Lung (tissue), 12 donors: Measurements from ENCODE around the gene WDR90. TPM values are rescaled to one million over a fixed set of nuclear protein-coding genes. Genes with fewer than 3 reads are reported as not detected.

Experiments
- ATAC-seq: fragments of 200-7000 bp; cut with Tn5 transposase; one replicate; pipeline ENCODE4 v1.9.1; 2020; ENCODE audit warnings: moderate number of reproducible peaks; ENCODE audit not compliant: insufficient read depth, low FRiP score
- DNase-seq, 3 donors: peaks; one replicate each; pipeline ENCODE4 v3.0.0-alpha.2; 2013 to 2017
- H3K27ac ChIP-seq, 2 donors: one replicate each; pipeline ENCODE4 v1.5.1; 2013; ENCODE audit warnings: mild to moderate bottlenecking in 2 of 2, moderate library complexity in 2 of 2, control low read depth in 1 of 2, inconsistent platforms in 1 of 2, low read depth in 1 of 2, low read length in 1 of 2
- H3K27me3 ChIP-seq, 3 donors: one replicate each; pipeline ENCODE4 v1.5.1; 2013; ENCODE audit warnings: low read length in 2 of 3; ENCODE audit not compliant: control insufficient read depth in 3 of 3, insufficient read depth in 3 of 3
- H3K36me3 ChIP-seq, 4 donors: one replicate each; pipeline ENCODE4 v1.5.1; 2013; ENCODE audit warnings: low read length in 4 of 4, mild to moderate bottlenecking in 1 of 4, moderate library complexity in 1 of 4; ENCODE audit not compliant: control insufficient read depth in 4 of 4, insufficient read depth in 4 of 4
- H3K4me1 ChIP-seq, 5 donors: one replicate each; pipeline ENCODE4 v1.5.1; 2013; ENCODE audit warnings: low read length in 5 of 5, mild to moderate bottlenecking in 2 of 5, moderate library complexity in 1 of 5; ENCODE audit not compliant: control insufficient read depth in 5 of 5, insufficient read depth in 5 of 5
- H3K4me3 ChIP-seq: one replicate; pipeline ENCODE4 v1.5.1; 2013; ENCODE audit warnings: mild to moderate bottlenecking, control low read depth, moderate library complexity
- H3K9ac ChIP-seq, 2 donors: one replicate each; pipeline ENCODE4 v1.5.1; 2013; ENCODE audit warnings: low read length in 2 of 2, control low read depth in 1 of 2; ENCODE audit not compliant: insufficient read depth in 1 of 2
- H3K9me3 ChIP-seq, 4 donors: one replicate each; pipeline ENCODE4 v1.5.1; 2013; ENCODE audit warnings: low read length in 3 of 4, mild to moderate bottlenecking in 1 of 4, moderate library complexity in 1 of 4; ENCODE audit not compliant: control insufficient read depth in 4 of 4, insufficient read depth in 3 of 4
- CTCF ChIP-seq: IDR thresholded peaks from 2 replicates; pipeline ENCODE4 v1.5.1; 2012; ENCODE audit warnings: mild to moderate bottlenecking; ENCODE audit errors: control extremely low read depth, extremely low read depth
- WGBS, 2 donors: extraction: QIAGEN DNeasy Blood & Tissue Kit; methylation state at CpG; one replicate each; pipeline ENCODE4 v1.1.7; 2013; 5-methylcytosine and 5-hydroxymethylcytosine counted together
- polyA plus RNA-seq, 2 donors: library from polyadenylated mRNA; stranded (reverse); fragments of 200-250 nt; gene quantifications; one replicate each; pipeline ENCODE4 v1.2.1, GENCODE V29; 2013
- total RNA-seq, 2 donors: library from RNA; depleted of rRNA in 1 of 2; stranded (reverse); fragments of >200 nt in 1 of 2; gene quantifications; one replicate each; pipeline ENCODE4 v1.2.1, GENCODE V29; 2014 to 2021
- donor health status: control.
- donor health status: control.
- donor health status: Bipolar disorder and iron deficiency.
- donor health status: healthy.
- donor health status: DM: yes; HTN: yes; CAD: no.

The WDR90 gene
- total and polyA plus RNA-seq, 4 donors: 18.6 to 74.2 (median 27.9) TPM

GRCh38 chr16:641326-642188 lies 7.6 kb upstream of the WDR90 start, which contains the start of gene MCRIP2:
MCRIP2 (plus strand) TSS chr16:641828; CDS start chr16:641992, 164 bp downstream.
- DNase-seq: peak; percentile 70 to 80 (median 78)
- Histone ChIP-seq H3K4me1 (peaks cover 0 to 30% (median 7%) of the 10 kb centered on the region in 5 donors), H3K9me3 (no peaks in the 10 kb centered on the region), H3K9ac (peak within 1 kb of the TSS in 1 of 2 donors; percentile 11), H3K36me3 (peaks cover 0 to 2% (median 0%) of the 10 kb centered on the region in 4 donors), H3K27ac (peak within 1 kb of the TSS; percentile 87 to 96), H3K27me3 (peaks cover 0 to 3% (median 0%) of the 10 kb centered on the region in 3 donors), H3K4me3 (peak within 1 kb of the TSS; percentile 73)
- peak; percentile 54 for ATAC-seq
- WGBS, 2 donors: 1 to 2% methylated on average over 68 to 81 of the region's 81 CpGs
- TF ChIP-seq CTCF: no peak

GRCh38 chr16:642189-643049 lies 6.7 kb upstream of the WDR90 start:
- Histone ChIP-seq H3K4me1 (peaks cover 0 to 28% (median 5%) of the 10 kb centered on the region in 5 donors), H3K4me3 (peak overlapping the region; percentile 73), H3K27ac (peak overlapping the region; percentile 87 to 96), H3K9ac (no peak overlapping the region), H3K36me3 (peaks cover 0 to 2% (median 0%) of the 10 kb centered on the region in 4 donors), H3K27me3 (peaks cover 0 to 3% (median 0%) of the 10 kb centered on the region in 3 donors), H3K9me3 (no peaks in the 10 kb centered on the region)
- WGBS, 2 donors: 6% methylated on average over 50 to 72 of the region's 72 CpGs
- no peak for TF ChIP-seq CTCF
- no peak for DNase-seq
- ATAC-seq: peak; percentile 70

- no peak for TF ChIP-seq CTCF
- Histone ChIP-seq H3K9ac (no peak overlapping the region), H3K4me1 (peaks cover 0 to 29% (median 4%) of the 10 kb centered on the region in 5 donors), H3K4me3 (no peak overlapping the region), H3K9me3 (no peaks in the 10 kb centered on the region), H3K27ac (peak overlapping the region; percentile 87 to 96), H3K27me3 (peaks cover 0 to 3% (median 0%) of the 10 kb centered on the region in 3 donors), H3K36me3 (peaks cover 0 to 2% (median 0%) of the 10 kb centered on the region in 4 donors)
- no peak for ATAC-seq
- 79 to 87% methylated on average over 13 of the region's 13 CpGs for WGBS, 2 donors
- no peak for DNase-seq
Observed at GRCh38 chr16:643050-643368, 6.2 kb upstream of the WDR90 start.
